Activated T-cell treated with anti-CD3 and anti-CD28 coated beads, Interleukin-2, amount 50 U/mL, for 72 hours (primary cell): Measurements from ENCODE around the gene CCNA2. TPM values are rescaled to one million over a fixed set of nuclear protein-coding genes. Genes with fewer than 3 reads are reported as not detected.

Experiments
- ATAC-seq, 2 donors: fragments of 150-1000 bp; cut with Tn5 transposase; replicated peaks in 1 of 2; 2 replicates each; pipeline ENCODE4 v1.10.0; 2021; ENCODE audit warnings: moderate library complexity in 2 of 2, mild to moderate bottlenecking in 1 of 2
- DNase-seq, 2 donors: peaks; one replicate each; pipeline ENCODE4 v3.0.0; 2021 to 2022; ENCODE audit warnings: mixed read lengths in 1 of 2
- H3K27ac Mint-ChIP-seq: one replicate; pipeline ENCODE4 v1.8.0; 2022; ENCODE audit warnings: mild to moderate bottlenecking, moderate library complexity, mixed read lengths
- H3K27me3 Mint-ChIP-seq: one replicate; pipeline ENCODE4 v1.8.0; 2022; ENCODE audit warnings: low read depth, mixed read lengths
- H3K36me3 Mint-ChIP-seq, 2 donors: one replicate each; pipeline ENCODE4 v1.8.0; 2022; ENCODE audit warnings: mixed read lengths in 2 of 2, mild to moderate bottlenecking in 1 of 2; ENCODE audit not compliant: insufficient read depth in 2 of 2
- H3K4me1 Mint-ChIP-seq: one replicate; pipeline ENCODE4 v1.8.0; 2022; ENCODE audit warnings: low read depth, mixed read lengths
- H3K4me3 Mint-ChIP-seq, 2 donors: one replicate each; pipeline ENCODE4 v1.8.0; 2022; ENCODE audit warnings: mild to moderate bottlenecking in 2 of 2, mixed read lengths in 2 of 2, moderate library complexity in 2 of 2
- H3K9me3 Mint-ChIP-seq, 2 donors: one replicate each; pipeline ENCODE4 v1.8.0; 2022; ENCODE audit warnings: mixed read lengths in 2 of 2
- total RNA-seq, 2 donors: library from RNA; stranded (reverse); gene quantifications; one replicate each; pipeline ENCODE4 v1.2.3, GENCODE V29; 2022

CCNA2 gene
- total RNA-seq, 2 donors from 2014 or later = 69.0 to 74.8 TPM

DNA sequence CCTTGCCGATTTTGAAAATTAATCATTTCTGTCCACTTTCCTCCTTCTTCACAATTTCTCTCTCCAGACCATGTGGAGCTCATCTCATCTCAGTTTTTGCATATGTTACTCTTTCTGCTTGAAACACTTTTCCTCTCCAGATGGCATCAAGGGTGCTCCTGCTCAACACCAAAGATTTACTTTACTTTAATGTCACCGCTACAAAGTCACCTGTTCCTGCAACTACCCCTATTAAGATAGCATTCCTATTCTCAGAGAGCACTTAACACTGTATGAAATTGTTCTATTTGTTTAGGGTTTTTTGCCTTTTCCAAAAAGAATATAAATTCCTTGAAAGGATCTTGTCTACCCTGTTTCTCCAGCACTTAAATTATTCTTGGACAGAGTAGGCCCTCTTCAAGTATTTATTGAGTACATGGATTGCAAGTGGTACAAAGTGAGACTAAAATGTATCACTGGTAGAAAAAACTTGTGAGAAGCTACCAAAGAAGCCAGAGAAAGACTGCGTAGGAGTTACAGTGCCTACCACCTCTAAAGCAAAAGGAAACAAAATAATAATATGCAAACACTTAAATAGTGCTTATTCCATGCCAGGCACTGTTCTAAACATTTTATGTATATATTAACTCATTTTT lies 23.7 kb downstream of the CCNA2 start:
- no peak for ATAC-seq
- H3K36me3 Mint-ChIP-seq = peaks cover 4 to 6% of the 10 kb centered on the region in 2 donors
- no peaks in the 10 kb centered on the region for H3K27me3 Mint-ChIP-seq
- H3K4me1 Mint-ChIP-seq = peaks cover 59% of the 10 kb centered on the region
- H3K27ac Mint-ChIP-seq = peak overlapping the region; percentile 99
- H3K4me3 Mint-ChIP-seq = peak overlapping the region; percentile 89 to 97
- H3K9me3 Mint-ChIP-seq = no peaks in the 10 kb centered on the region
- no peak for DNase-seq

DNA sequence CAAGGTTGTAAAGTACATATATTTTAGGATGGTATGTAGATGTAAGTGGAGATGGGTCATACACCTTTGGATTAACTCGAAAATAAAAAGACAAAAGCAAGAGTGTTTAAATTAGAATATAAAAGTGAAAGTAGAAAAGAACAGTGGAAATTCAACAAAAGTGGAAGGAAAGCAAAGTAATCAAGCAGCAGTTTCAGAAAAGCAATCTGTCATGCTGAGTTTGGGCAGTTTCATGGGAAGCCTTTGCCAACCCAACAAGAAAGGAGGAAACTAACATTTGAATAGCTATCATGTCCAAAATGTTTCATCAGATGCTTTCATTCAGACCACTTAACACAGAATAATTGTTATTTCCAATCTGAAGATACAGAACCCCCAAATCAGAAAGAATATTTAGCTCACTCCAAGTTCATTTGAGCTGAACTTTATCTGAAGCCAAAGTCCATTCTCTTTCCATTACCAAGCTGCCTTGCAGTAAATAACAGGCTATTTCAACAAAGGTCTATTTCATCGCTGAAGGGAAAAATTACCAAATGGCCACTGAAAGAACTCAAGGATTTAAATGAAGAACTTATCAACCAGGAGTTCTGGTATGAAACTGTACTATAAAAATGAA lies 24.4 kb downstream of the CCNA2 start:
- H3K36me3 Mint-ChIP-seq = peaks cover 4 to 6% of the 10 kb centered on the region in 2 donors
- H3K4me1 Mint-ChIP-seq = peaks cover 60% of the 10 kb centered on the region
- no peaks in the 10 kb centered on the region for H3K9me3 Mint-ChIP-seq
- H3K4me3 Mint-ChIP-seq = peak overlapping the region; percentile 71 to 89
- no peak for ATAC-seq
- no peaks in the 10 kb centered on the region for H3K27me3 Mint-ChIP-seq
- DNase-seq = no peak
- H3K27ac Mint-ChIP-seq = peak overlapping the region; percentile 99

DNA sequence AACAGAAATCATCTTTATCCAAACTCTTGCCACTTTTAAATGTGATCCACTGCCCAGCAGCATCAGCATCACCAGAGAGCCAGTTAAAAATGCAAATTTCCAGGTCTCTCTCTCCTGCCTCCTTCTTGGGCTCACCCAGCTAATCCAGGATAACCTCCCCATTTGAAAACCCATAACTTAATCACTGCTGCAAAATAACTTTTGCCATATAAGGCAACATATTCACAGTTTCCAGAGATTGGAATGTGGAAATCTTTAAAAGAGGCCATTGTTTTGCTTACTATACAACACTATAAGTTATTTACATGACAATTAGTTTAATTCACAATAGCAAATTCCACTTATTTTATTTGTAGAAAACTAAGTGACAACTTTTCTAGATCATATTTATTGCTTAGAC lies 27.4 kb downstream of the CCNA2 start:
- Mint-ChIP-seq H3K4me1 (peaks cover 44% of the 10 kb centered on the region), H3K36me3 (peaks cover 0 to 1% of the 10 kb centered on the region in 2 donors), H3K27me3 (no peaks in the 10 kb centered on the region), H3K27ac (no peak overlapping the region), H3K9me3 (no peaks in the 10 kb centered on the region), H3K4me3 (peak overlapping the region in 1 of 2 donors; percentile 2)
- ATAC-seq = no peak
- DNase-seq = no peak

DNA sequence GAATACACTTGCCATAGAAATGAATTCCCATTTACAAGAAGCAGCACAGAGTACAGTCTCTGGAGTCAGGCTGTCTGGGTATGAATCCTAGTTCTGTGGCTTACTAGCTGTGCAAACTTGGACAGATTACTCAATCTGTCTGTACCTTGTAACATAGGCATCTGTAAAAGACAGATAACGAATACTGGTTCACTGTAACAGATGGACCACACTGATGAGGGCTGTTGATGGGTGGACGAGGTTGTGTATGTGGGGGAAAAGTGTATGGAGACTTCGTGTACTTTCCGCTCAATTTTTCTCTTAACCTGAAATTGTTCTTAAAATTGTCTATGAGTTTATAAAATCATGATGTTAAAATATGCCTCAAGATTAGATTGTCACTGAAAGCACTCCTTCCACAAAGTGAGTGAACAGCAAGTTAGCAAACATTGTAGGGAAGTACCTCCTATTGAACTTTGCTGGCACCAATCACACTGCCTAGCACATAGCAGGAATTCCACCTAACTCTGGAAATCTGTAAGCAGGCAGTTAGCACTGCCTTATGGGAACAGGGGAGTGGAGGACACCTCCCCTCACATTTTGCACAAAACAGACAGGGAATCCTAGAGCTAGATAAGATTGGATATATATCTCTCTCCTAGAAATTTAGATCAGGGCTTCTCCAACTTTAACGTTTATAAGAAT lies 29.0 kb downstream of the CCNA2 start:
- Mint-ChIP-seq H3K4me1 (peaks cover 28% of the 10 kb centered on the region), H3K36me3 (no peaks in the 10 kb centered on the region), H3K9me3 (no peaks in the 10 kb centered on the region), H3K27me3 (peaks cover 10% of the 10 kb centered on the region), H3K27ac (no peak overlapping the region), H3K4me3 (no peak overlapping the region)
- DNase-seq (no peak), ATAC-seq (no peak)

DNA sequence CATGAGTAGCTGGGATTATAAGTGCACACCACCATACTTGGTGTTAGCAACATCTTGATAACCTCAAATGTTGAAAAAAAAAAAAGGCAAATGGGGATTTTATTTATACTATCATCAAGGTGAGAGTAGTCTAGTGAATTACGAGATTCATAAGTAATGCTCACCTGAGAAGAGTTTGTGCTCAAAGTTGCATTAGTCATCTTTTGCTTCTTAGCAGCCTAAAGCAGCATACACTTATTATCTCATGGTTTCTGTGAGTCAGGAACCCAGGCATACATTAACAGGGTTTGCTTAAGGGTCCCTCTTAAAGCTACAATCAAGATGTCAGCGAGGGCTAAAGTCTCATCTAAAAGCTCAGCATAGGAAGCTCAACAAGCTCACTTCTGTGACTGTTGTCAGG lies 30.7 kb downstream of the CCNA2 start:
- Mint-ChIP-seq H3K36me3 (no peaks in the 10 kb centered on the region), H3K4me1 (peaks cover 36% of the 10 kb centered on the region), H3K9me3 (no peaks in the 10 kb centered on the region), H3K27ac (no peak overlapping the region), H3K4me3 (no peak overlapping the region), H3K27me3 (peaks cover 16% of the 10 kb centered on the region)
- no peak for DNase-seq
- peak in 1 of 2 donors; percentile 48 for ATAC-seq

DNA sequence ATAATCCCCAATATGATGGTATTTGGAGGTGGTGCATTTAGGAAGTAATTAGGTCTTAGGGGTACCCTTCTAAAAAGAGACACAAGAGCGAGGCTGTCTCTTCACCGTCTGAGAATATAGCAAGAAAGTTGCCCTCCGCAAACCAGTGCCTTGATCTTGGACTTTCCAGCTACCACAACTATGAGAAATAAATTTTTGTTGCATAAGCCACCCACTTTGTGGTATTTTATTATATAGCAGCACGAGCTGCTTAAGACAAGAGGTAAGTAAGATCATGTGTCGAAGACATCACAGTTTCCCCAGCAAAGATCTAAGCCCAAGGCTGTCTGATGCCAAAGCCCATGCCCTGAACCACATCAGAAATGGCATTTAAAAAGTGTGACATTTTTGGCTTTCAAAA lies 32.2 kb downstream of the CCNA2 start:
- no peak overlapping the region for H3K27ac Mint-ChIP-seq
- H3K36me3 Mint-ChIP-seq = no peaks in the 10 kb centered on the region
- peaks cover 38% of the 10 kb centered on the region for H3K4me1 Mint-ChIP-seq
- ATAC-seq (no peak), DNase-seq (no peak)
- no peaks in the 10 kb centered on the region for H3K9me3 Mint-ChIP-seq
- H3K4me3 Mint-ChIP-seq = no peak overlapping the region
- peaks cover 16% of the 10 kb centered on the region for H3K27me3 Mint-ChIP-seq

DNA sequence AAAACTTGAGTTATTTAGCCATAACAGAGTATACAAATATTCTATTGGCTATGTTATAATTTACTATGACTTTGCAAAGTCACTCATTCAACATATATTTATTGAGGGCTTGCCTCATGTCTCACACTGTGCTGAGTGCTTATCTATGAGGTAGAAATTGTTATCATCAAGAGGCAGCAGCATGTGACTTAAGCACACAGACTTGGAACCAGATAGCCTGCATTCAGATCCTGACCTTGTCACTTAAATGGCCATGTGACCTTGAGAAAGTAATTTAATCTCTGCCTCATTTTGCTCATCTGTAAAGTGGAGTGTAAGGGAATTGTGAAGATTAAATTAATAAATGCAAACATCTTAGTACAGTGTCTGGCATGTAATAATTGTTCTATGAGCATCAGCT lies 32.7 kb downstream of the CCNA2 start:
- no peak for ATAC-seq
- no peak for DNase-seq
- Mint-ChIP-seq H3K27ac (no peak overlapping the region), H3K4me3 (no peak overlapping the region), H3K9me3 (no peaks in the 10 kb centered on the region), H3K4me1 (peaks cover 35% of the 10 kb centered on the region), H3K36me3 (no peaks in the 10 kb centered on the region), H3K27me3 (peaks cover 16% of the 10 kb centered on the region)

DNA sequence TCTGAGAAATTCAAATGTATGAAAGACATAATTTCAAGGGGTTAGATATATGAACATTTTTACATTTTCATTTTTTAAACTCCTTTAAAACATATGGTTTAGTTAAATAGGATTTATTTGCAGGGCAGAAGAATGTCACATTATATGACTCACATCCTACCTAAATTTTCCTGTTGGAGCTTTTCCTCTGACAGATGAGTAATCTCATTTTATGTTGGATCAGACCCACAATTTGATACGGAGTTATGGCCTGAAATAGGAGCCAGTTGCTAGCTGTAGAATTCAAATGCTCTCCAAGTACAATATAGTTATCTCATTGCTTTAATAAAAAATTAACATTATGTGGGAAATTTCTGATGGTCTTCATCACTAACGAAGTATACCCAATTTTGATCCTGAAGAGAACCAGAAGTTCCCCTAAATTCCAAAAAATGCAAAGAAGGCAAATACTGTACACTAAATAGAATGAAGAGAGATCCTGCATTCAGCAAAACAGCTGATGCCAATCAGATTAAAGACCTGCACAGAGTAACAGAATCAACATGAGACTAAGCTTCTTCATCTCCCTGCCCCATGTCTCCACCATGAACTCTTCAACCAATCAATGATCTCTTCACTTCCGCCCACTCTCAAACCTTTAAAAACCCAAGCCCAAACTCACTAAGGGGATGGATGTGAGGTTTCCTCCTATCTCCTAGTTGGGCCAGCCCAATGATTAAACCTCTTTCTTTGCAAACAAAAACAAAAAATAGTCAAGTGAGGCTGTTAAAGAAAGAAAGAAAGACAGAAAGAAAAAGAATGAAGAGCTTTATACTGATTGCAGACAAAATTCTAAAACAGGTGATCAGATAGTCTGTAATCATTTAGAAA lies 33.5 kb downstream of the CCNA2 start:
- Mint-ChIP-seq H3K9me3 (no peaks in the 10 kb centered on the region), H3K36me3 (no peaks in the 10 kb centered on the region), H3K4me1 (peaks cover 27% of the 10 kb centered on the region), H3K27me3 (peaks cover 16% of the 10 kb centered on the region), H3K4me3 (no peak overlapping the region), H3K27ac (no peak overlapping the region)
- ATAC-seq (no peak), DNase-seq (no peak)

DNA sequence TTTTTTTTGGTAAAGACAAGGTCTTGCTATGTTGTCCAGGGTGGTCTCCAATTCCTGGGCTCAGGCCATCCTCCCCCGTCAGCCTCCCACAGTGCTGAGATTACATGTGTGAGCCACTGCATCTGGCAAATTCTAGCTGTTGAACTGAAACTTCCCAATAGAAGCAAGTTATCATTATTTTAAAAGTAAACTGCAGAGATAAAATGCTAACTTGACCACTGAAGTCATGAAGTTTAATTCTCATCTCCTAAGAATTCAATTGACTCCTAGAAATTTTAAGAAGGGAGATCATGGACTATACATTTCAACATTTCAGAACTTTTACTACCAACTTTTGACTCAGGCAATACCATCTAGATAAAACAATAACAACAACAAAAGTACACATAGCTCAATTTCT lies 34.2 kb downstream of the CCNA2 start:
- no peaks in the 10 kb centered on the region for H3K36me3 Mint-ChIP-seq
- no peak for DNase-seq
- H3K27ac Mint-ChIP-seq = no peak overlapping the region
- ATAC-seq = no peak
- no peak overlapping the region for H3K4me3 Mint-ChIP-seq
- H3K27me3 Mint-ChIP-seq = peaks cover 18% of the 10 kb centered on the region
- H3K9me3 Mint-ChIP-seq = no peaks in the 10 kb centered on the region
- H3K4me1 Mint-ChIP-seq = peaks cover 19% of the 10 kb centered on the region

DNA sequence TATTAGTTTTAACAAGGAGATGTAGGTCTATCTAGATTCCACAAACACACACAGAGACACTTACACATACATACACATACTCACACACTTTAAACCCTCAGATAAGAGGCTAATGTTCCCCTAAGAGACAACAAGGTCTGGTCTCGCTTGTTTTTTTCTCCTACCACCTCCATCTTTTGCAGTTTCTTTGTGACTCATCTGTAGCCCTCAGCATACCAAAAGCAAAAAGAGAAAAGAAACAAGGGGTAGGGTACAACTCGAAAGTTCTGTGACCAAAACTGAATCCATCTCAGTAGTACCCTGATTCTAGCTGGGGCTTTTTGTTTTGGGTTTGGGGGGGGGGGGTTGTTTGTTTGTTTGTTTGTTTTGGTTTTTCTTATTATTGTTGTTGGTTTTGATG lies 34.8 kb downstream of the CCNA2 start:
- Mint-ChIP-seq H3K27ac (no peak overlapping the region), H3K4me3 (no peak overlapping the region), H3K36me3 (peaks cover 0 to under 1% of the 10 kb centered on the region in 2 donors), H3K9me3 (peaks cover 0 to under 1% of the 10 kb centered on the region in 2 donors), H3K4me1 (peaks cover 18% of the 10 kb centered on the region), H3K27me3 (peaks cover 22% of the 10 kb centered on the region)
- ATAC-seq (peak; percentile 73 to 79), DNase-seq (no peak)

DNA sequence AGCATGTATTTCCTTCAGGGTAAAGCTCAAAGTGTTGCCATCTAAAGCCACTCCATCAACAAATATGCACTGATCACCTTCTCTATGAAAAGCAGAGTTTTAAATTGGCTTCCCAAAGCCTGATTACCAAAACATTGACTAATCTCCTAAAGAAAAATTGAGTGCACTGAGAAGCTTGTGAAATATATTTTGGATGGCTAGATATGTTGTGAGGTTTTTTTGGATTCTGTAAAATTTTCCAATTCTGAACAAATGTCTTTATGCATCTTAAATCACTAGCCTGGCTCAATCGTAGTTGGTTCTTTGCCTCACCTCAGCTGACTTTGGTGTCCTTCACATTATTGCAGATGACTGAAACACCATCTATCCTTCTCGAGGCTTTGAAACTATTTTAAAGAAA lies 37.5 kb downstream of the CCNA2 start:
- DNase-seq (no peak), ATAC-seq (no peak)
- H3K36me3 Mint-ChIP-seq = peaks cover 0 to 2% of the 10 kb centered on the region in 2 donors
- no peak overlapping the region for H3K4me3 Mint-ChIP-seq
- no peak overlapping the region for H3K27ac Mint-ChIP-seq
- peaks cover 38% of the 10 kb centered on the region for H3K27me3 Mint-ChIP-seq
- H3K4me1 Mint-ChIP-seq = peaks cover 18% of the 10 kb centered on the region
- H3K9me3 Mint-ChIP-seq = peaks cover 0 to 1% of the 10 kb centered on the region in 2 donors

DNA sequence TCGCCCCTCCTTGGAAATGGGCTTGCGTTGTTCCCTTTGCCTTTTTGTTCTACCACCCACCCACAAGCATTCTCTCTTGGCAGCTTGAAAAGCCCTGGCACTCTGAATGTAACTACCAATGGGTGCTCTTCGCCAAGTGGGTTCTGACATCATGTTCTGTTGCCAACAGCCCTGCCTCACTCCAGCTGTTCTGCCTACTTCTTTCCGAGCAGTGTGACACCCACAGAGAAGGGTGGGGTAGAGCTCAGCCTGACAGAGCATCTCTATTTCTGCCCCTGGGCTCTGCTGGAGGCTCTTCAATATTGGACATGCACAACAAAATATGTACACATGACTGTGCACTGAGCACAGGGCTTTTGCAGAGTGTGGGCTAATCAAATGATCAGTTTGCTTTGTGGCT lies 38.2 kb downstream of the CCNA2 start:
- ATAC-seq = no peak
- Mint-ChIP-seq H3K9me3 (peaks cover 0 to 1% of the 10 kb centered on the region in 2 donors), H3K27ac (no peak overlapping the region), H3K4me1 (peaks cover 18% of the 10 kb centered on the region), H3K27me3 (peaks cover 40% of the 10 kb centered on the region), H3K36me3 (peaks cover 0 to 2% of the 10 kb centered on the region in 2 donors), H3K4me3 (no peak overlapping the region)
- no peak for DNase-seq

DNA sequence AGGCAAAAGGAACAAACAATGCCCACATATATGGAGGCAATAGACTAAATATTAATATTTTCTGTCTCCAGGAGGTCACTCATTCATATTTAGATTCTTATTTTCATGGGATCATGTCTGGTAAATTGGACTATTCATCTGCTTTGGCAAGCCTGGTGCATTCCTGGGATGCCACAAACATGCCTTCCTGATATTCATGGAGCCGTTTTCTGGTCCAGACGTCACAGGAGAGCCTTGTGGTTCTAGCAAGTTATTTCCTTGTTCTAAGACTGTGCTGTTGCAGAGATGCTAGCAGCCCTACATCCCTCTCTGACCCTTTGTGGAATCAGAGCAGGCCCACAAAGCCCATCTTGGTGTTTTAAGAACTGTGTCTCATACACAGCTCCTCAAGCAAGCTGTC lies 38.7 kb downstream of the CCNA2 start:
- H3K36me3 Mint-ChIP-seq = peaks cover 0 to 2% of the 10 kb centered on the region in 2 donors
- no peak for DNase-seq
- peaks cover 0 to 1% of the 10 kb centered on the region in 2 donors for H3K9me3 Mint-ChIP-seq
- peaks cover 18% of the 10 kb centered on the region for H3K4me1 Mint-ChIP-seq
- H3K27ac Mint-ChIP-seq = no peak overlapping the region
- H3K4me3 Mint-ChIP-seq = no peak overlapping the region
- no peak for ATAC-seq
- H3K27me3 Mint-ChIP-seq = peaks cover 40% of the 10 kb centered on the region
